HG03342 (cell line): ENCODE measurements around the gene DLGAP3.

ENCODE experiments used
- ATAC-seq: cut with Tn5 transposase; IDR thresholded peaks from one replicate; pipeline ENCODE4 v1.9.1; 2021; ENCODE audit warnings: mild to moderate bottlenecking, moderate library complexity; ENCODE audit not compliant: unreplicated experiment

Gene DLGAP3

DNA sequence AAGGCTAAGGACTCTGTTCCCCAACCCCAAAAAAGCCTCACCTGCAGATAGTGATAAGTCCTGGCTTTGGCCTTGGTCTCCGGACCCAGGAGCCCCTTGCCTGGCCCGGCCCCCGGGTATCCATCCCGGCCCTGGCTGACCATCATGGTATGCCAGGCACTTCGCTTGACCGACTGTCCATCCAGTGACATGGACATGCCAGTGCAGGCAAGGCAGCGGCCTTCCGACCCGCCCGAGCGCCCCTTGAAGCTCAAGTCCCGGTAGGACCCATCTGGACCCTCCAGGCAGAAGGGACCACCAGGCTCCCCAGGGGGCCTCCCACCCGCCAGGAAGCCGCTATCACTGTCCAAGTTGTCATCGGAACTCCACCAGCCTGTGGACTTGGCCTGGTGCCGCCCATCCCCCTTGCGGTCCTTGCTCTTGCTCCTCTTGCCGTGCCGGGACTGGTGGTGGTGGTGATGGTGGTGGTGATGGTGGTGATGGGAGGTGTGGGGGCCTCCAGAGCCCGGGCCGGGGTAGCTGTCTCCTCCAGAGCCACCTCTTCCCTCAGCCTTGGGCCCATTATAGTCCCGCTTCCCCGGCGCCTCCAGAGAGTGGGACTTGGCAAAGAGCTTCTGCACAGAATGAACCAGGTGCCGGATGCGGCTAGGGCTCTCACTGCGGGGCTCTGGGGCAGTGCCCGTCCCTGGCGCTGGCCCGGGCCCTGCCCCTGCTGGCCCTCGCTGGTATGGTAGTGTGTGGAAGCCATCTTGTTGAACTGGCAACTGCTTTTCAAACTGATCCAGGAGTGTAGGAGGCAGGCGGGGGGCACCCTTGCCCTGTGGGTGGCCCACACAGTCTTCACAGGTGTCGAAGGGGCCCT, 25.0 kb downstream of the DLGAP3 start:
- ATAC-seq = no peak

DNA sequence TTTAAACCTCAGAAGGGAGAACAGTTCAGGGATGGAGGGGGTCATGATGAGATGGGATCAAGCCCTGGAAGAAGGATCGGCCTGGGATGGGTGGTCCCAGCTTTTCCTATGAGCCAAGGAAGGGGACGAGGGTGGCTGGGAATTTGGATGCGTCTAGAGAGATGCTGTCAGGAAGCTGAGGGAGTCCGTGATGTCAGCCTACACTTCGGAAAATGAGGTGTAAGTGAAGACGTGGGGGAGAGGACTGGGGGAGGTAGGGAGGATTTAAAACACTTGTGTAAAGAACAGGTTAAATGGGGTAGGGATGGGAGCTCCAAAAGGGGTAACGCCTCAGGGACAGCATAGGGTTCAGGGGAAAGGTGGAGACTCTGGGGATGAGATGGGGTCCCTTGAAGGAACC, 27.5 kb downstream of the DLGAP3 start:
- ATAC-seq = no peak

DNA sequence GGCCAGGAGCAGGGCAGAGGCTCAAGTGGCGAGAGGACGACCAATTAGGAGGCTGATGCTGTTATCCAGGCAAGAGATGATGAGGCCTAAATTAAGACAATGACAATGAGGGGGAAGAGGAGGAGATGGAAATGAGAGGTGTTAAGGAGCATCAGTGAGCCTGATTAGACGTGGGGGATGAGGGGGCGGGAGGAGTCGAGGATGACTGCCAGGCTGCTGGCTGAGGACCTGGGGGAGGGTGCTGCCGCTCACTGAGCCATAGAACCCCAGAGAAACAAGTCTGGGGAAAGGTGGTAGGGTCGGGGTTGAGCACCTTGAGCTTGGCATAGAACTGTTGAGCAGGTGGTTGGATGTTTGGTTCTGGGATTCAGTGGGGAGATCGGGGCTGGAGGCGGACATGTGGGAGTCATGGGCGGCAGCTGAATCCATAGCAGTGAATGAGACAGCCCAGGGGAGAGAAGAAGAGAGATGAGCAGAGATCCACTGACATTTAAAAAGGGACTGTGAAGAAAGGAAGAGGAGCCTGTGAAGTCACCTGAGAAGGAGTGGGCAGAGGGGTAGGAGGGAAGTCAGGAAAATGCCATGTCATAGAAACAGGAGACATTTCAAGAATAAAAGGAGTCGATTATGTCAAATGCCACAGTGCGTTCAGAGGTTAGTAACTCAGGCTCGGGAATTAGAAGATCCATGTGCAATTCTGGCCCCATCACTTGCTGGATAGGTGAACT, 28.5 kb downstream of the DLGAP3 start:
- ATAC-seq = no peak

DNA sequence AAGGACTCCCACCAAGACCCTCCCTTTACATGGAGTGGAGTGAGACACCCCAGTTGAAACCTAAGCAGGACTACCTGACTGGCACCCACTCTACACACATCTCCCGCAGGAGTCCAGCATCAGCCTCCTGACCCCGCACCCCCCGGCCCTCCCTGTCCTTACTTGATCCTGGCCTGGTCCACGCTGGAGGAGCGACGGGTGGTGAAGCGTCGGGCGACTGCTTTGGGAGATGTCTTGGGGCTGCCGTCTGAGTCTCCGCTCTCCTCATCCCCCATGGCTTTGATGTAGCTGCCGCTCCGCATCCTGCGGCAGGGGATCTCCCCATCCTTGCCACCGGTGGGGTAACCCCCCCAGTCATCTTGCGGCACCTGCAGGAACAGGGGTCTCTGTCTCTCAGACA, 29.5 kb downstream of the DLGAP3 start:
- ATAC-seq = no peak

DNA sequence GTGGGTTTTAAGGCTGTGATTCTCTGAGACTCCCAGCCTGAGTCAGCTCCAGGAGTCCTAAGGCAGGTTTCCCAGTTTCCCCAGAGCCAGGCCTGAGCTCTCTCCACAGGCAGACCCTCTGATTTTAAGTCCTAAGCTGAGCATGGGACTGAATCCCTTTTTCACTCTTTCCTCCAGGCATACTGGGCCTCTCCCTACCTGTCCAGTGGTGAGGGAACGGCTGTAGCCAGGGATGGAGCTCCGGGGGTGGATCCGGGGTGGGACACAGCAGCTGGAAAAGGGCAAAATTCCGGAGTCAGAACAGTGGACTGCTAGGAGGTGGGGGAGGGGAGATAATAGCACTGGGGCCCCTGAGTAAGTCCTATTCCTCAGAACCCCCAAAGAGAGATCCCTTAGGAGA, 30.0 kb downstream of the DLGAP3 start:
- no peak for ATAC-seq

DNA sequence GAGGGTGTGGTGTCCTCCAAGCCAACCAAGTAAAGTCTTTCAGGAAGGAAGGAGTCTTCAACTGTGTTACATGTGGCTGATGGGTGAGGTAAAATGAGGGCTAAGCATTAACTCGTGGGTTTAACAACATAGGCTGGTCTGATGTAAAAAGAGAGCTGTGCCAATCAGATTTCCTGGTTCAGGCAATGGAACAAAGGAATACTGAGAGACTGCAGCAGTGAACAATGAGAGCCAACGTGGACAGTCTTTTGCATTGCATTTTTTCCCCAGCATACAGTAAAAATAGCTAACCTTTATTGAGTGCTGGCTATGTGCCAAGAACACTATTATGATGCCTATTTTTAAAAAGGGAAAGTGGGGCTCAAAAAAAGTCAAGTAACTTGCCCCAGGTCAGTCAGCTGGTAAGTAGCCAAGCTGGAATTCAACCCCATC, 31.1 kb downstream of the DLGAP3 start:
- ATAC-seq = no peak

DNA sequence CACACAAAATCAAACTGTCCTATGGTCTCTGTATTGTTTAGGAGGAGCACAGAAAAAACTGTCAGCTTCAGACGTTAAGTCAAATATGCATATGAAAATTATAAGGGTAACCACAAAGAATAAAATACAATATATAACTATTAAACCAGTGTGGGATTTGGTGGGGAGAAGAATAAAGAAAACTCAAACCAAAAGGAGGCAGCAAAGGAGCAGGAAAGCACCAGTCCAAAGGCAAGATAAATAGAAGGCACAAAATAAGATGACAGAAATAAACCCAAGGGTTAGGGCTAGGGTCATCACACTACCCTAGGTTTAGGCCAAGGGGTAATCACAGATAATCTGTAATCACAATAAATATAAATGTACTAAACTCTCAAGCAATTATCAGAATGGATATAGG, 32.8 kb downstream of the DLGAP3 start:
- no peak for ATAC-seq

DNA sequence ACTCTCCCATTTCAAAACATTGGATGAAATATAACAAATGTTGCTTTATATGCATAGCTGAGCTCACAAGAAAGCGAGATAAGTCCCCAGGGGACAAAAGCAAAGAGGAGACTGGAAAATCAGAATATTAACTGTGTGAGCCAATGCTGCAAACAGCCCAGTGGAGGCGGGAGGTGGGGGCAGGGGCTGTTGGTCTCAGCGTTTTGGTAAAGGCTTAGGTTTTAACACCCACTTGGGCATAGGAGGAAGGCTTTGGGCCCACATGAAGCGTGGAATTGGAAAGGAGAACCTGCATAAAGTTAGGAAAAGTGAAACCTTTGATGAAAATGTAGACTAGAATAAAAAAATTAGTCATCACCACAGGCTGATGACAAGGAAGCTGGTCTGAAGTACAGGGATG, 39.7 kb downstream of the DLGAP3 start:
- no peak for ATAC-seq

DNA sequence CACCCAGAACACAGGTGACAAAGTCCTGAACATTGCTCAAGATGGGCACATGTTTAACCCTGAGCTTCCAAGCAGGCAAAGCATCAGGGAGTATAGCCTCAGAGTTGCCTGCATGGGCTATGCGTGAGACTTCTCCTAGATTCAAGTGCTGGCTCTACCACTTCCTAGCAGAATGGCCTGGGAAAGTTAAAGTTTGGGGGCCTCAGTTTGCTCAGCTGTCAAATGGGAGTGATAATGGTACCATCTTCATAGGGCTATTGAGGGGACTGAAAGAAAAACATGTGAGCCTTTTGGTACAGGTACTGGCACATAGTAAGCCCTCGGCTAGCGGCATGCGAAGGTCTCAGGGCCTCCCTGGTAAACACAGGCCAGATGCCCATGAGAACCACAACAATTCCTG, 41.9 kb downstream of the DLGAP3 start:
- no peak for ATAC-seq

DNA sequence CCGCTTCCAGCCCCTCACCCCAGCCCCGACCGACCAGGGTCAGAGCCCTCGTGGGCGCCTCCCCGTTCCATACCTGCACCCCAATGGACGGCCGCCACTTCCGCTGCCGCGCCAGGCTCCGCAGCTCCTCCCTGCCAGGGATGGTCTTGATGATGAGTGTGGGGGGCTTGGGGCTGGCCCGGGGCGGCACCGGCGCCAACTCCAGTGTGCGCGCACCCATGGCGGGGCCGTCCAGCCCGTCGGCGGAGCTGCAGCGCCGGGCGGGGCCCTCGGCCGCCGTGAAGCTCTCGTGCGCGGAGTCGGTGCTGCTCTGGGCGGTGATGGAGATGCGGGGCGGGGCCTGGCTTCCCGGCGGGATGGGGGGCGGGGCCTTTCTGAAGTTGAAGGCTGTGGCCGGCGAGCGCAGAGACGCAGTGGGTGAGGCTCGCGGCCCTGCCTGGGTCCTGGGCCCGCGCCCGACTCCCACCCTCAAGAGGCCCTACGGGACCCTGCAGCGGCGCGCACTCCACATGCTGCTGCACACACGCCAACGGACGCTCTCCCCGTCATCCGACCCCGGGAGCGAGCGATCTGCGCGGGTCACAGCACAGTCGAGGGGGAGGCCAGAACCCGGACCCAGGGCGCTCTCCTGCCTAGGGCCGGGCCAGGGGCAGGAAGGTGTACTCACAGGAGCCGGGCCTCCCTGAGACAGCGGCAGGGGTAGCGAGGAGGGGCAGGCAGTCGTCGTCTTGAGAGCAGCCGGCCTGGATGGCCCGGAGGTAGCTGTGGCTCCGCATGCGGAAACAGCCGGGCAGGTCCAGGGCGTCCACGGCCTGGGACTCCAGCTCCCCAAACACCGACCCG, 43.8 kb downstream of the DLGAP3 start:
- ATAC-seq = no peak

DNA sequence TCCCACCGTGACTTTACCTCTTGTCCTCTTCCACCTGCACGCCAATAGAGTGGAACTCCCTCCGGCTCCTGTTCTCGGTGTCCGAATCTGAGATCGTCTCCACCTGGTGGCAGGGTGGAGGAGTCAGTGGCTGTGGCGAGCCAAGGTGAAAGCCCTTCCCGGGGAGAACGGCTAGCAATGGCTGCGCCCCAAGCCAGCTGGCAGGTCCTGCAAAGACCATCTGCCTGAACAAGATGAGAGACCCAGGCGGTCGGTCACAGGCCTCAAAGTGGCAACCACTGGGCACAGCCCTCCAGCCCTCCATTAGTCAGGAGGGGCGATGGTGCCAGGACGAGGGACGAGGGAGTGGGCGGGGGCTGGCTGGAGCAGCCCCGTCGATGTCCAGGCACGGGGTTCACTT, 44.5 kb downstream of the DLGAP3 start:
- ATAC-seq = no peak

DNA sequence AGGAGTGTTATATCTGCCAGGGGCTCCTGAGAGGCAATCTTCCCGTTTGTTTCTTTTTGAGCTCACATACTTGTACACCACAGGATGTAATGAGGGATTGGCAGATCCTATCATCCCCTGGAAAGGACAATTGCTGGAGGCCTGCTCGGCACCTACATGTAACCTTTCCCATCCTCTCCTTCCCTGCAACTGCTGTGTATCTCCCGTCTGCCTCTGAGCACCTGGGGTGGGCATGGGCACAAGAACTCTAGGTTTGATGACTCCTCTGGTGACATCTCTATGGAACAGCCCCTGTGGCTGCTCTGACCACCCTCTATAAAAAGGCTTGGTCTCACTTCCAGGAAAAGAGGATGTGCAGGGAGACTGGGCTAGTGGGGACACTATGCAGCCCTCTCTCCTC, 44.9 kb downstream of the DLGAP3 start:
- no peak for ATAC-seq

DNA sequence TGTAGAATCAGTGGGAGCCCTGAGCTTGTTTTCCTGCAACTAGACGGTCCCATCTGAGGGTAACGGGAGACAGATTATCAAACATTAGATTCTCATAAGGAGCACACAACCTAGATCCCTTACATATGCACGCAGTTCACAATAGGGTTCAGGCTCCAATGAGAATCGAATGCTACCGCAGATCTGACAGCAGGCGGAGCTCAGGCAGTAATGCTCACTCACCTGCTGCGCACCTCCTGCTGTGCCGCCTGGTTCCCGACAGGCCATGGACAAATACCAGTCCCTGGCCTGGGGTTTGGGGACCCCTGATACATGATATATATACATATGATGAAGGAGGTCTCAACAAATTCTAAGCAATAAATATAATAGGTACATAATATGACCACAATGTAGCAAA, 50.2 kb downstream of the DLGAP3 start:
- ATAC-seq = no peak

DNA sequence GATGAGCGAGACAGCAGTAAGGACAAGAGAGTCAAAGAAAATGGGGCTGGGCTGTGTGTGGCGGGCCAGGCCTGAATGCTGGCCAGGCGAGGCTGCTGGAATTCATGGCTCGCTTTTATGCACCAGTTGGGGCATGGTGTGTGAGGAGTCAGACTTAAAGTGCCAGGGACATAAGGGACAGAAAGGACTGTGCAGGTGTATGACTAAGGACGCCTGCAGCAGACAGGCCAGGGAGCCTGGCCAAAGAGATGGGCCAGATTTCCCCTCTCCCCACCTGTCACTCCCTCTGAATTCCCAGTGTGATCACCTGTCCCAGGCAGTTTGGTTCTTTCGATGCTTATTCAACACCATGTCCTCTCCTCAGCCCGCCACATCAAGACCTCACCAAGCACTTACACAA, 53.0 kb downstream of the DLGAP3 start:
- ATAC-seq = no peak

DNA sequence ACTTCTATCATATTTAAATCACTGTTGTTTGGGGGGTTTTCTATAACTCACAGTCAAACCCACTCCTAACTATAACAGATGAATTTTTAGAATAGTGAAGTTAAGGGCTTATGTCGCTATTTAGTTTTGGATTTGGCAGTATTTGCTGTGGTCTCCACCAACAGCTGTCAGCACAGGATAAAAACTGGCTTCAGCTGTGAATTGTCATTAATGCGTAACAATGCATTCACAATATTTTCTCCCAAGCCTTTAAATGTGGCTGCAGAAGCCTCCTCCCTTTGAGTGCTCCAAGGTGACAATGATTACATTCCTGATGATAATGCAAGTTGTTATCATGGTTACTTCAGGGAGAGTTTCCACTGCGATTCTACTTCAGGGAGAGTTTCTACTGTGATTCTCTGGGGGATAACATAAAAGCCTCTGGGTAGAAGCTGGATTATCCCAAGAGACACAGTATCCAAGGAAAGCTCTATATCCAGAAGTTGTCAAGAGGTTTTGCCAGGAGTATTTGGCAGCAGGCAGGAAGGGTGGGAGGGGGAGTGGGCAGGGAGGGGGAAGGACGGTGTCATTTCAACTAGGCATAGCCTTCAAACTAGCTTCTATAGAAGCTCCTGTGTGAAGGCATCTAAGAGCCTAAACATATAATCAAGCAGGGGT, 55.0 kb downstream of the DLGAP3 start:
- ATAC-seq = no peak

DNA sequence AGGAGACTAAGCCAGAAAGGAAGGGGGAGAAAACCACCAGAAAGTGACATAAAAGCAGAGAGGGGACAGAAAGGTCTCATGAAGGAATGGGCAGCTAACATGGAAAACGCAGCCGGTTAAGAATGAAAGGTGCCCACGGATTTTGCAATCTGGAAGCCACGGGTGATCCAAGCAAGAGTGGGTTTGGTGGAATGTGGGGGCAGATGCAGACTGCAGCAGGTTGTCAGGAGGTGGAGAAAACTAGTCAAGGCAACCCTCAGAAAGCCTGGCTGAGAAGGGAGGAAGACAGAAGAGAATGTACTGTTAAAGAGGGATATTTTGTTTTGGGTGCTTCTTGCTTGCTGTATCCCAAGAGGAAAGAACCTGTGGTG, 57.3 kb downstream of the DLGAP3 start:
- ATAC-seq = no peak

DNA sequence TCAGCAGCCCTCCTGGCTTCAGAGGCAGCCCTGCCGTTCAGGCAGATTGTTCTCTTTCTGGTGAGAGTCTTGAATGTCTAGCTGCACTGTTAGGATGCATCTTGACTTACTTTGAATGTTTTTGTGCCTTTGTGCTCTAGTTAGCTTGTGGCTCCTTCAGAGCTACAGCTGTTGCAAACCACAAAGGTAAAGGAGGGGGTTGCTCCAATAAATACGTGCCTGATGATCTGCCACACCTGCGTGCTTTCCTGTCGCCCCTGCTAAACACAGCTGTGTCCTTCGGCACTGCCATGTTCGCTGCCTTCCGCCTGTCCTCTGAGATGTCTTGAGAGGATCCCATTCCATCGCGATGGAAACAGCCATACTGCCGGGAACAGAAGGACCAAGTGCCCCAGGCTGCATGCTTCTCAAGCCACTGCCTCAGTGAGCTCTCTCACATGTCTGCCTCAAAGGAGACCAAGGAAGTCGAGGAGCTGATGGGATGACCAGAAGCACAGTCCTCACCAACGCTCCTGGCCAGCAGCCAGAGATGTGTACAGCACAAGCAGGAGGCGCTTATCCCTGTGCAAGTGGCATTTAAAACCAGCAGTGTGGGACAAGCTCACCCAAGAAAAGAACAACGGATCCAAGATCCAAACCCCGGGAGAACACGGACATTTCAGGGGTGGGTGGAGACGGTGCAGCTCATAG, 57.9 kb downstream of the DLGAP3 start:
- no peak for ATAC-seq

DNA sequence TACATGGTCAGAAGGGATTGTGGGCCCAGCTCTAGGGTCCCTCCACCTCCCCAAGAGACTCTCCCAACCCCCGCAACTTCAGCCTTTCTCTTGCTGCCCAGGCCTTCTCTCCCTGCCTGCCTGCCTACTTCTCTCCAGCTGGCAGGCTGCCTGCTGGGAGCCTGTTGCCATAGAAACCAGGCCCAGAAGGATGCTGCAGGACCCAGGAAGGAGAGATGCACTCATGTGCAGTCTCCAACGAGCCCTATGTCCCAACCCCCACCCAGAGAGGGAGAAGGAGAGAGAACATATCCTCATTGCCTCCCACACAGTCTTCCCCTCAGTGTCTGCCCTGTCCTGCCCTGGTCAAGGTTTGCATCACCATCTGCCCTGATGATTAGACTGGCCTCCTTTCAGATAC, 59.1 kb downstream of the DLGAP3 start:
- ATAC-seq = no peak

DNA sequence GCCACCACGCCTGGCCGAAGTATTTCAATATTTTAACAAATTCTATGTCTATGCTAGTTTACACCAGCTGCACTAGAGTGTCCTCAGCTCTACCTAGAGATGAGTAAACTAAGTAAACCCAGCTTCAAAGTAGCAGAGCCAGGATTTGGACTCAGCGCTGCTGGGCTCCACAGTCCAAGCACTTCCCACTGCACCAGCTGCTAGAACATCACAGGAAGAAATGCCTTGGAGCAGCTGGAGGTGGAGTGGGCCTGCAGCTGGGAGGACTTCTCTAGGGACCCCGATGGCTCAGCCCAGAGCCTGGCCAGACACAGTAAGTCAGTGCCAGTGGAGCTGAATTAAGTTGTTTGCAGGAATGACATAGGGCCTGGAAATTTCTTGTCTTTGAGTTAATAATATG, 59.7 kb downstream of the DLGAP3 start:
- ATAC-seq = no peak

DNA sequence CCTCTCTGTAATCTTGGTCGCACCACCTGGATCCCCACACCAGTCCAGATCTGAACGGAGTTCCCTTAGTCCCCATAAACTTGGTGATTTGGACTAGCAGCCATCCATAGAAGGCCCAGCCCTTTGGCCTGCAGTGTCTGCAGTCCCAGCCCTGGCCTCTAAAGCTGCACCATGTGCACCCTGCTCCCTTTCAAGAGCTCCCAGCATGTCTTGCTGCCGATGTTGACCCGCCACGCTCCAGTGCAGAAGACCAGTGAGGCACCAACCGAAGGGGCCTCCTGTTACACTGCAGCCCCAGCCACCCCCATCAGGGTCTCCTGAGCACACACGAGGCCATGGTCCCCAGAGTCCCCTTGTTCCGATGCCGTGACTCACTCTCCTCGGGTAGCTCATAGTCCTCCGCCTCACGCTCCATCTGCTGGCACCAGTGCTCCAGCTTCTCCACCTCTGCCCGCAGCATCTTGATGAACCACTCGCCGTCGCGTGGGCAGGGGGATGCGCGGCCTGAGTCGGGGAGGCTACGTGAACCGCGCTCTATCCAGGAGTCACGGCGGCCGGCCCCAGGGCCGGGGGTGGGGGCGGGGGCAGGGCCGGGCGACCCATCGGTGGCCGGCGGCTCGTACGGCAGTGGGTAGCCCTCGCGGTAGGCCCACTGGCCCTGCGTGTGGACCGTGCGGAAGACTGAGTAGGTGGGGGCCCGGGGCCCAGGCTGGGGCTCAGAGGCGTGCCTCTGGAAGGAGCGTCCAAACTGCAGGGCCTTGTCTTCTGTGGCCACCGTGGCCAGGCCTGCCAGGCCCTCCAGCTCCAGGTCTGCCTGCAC, 61.0 kb downstream of the DLGAP3 start:
- ATAC-seq = no peak
